Loucy (cell line): ENCODE data around the gene HK1.

Experiments
- EZH2phosphoT487 ChIP-seq: fragments of 200-600 bp; IDR thresholded peaks from 2 replicates; pipeline ENCODE4 v1.6.1; 2018; ENCODE audit warnings: antibody characterized with exemption, mild to moderate bottlenecking, moderate library complexity, borderline replicate concordance
- TF ChIP-seq, protein P1 (sequence below): fragments of 200-600 bp; sonication (generic); conservative IDR thresholded peaks from 2 replicates; pipeline ENCODE4 v1.5.1; 2014; ENCODE audit warnings: mild to moderate bottlenecking, antibody characterized with exemption, low read length

DNA sequence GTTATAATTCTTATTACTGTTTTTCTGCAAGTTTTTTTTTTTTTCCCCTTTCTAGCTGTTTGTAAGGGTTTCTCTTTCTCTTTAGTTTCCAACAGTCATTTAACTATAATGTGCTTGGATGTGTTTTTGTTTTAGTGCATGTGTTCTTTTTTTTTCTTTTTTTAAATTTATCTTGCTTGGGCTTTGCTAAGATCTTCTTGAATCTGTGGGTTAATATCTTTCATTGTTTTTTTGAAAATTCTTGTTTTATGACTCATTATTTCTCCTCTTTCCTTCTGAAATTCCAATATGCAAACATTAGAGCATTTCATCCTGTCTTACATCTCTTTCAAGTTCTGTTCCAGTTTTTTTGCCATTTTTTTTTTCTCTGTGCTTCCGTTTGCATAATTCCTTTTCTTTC is 5.7 kb upstream of the HK1 start:
- TF ChIP-seq, protein P1, sequence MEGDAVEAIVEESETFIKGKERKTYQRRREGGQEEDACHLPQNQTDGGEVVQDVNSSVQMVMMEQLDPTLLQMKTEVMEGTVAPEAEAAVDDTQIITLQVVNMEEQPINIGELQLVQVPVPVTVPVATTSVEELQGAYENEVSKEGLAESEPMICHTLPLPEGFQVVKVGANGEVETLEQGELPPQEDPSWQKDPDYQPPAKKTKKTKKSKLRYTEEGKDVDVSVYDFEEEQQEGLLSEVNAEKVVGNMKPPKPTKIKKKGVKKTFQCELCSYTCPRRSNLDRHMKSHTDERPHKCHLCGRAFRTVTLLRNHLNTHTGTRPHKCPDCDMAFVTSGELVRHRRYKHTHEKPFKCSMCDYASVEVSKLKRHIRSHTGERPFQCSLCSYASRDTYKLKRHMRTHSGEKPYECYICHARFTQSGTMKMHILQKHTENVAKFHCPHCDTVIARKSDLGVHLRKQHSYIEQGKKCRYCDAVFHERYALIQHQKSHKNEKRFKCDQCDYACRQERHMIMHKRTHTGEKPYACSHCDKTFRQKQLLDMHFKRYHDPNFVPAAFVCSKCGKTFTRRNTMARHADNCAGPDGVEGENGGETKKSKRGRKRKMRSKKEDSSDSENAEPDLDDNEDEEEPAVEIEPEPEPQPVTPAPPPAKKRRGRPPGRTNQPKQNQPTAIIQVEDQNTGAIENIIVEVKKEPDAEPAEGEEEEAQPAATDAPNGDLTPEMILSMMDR: no peak
- no peak for TF ChIP-seq EZH2phosphoT487
